HG03354 (cell line): ENCODE results near the gene HGD.
"Not testable (repeated sequence)": the region's sequence is repeated elsewhere in the genome, so short reads cannot be mapped to it uniquely, and the experiment has no call there.

Experiments
- ATAC-seq: cut with Tn5 transposase; IDR thresholded peaks from one replicate; pipeline ENCODE4 v1.9.1; 2021; ENCODE audit warnings: mild to moderate bottlenecking; ENCODE audit not compliant: unreplicated experiment, poor library complexity, severe bottlenecking

Gene HGD

GRCh38 chr3:120682095-120682681, at the start of gene HGD:
HGD (minus strand) TSS chr3:120682239; CDS start chr3:120682111, 128 bp downstream.
- ATAC-seq, result no peak

- no peak for ATAC-seq
Measured at GRCh38 chr3:120730576-120731542, 48.8 kb upstream of the HGD start.

GRCh38 chr3:120726791-120727190, 44.8 kb upstream of the HGD start:
- no peak for ATAC-seq

GRCh38 chr3:120719167-120719834, 37.3 kb upstream of the HGD start:
- ATAC-seq, result not testable (repeated sequence)

- ATAC-seq, result no peak
Measured at GRCh38 chr3:120713262-120713661, 31.2 kb upstream of the HGD start.

- no peak for ATAC-seq
Measured at GRCh38 chr3:120710369-120710768, 28.3 kb upstream of the HGD start.

- peak; percentile 58 for ATAC-seq
Measured at GRCh38 chr3:120708408-120708807, 26.4 kb upstream of the HGD start.

GRCh38 chr3:120706950-120707349, 24.9 kb upstream of the HGD start:
- ATAC-seq, result no peak

- no peak for ATAC-seq
Measured at GRCh38 chr3:120705884-120706582, 24.0 kb upstream of the HGD start.

- ATAC-seq, result no peak
Measured at GRCh38 chr3:120699333-120699732, 17.3 kb upstream of the HGD start.

- no peak for ATAC-seq
Measured at GRCh38 chr3:120693439-120694171, 11.6 kb upstream of the HGD start.

- ATAC-seq, result no peak
Measured at GRCh38 chr3:120689395-120689794, 7.4 kb upstream of the HGD start.

- ATAC-seq, result peak; percentile 97
Measured at GRCh38 chr3:120688121-120688520, 6.1 kb upstream of the HGD start.

GRCh38 chr3:120685411-120685810, 3.4 kb upstream of the HGD start:
- ATAC-seq, result no peak

GRCh38 chr3:120684896-120685295, 2.9 kb upstream of the HGD start:
- no peak for ATAC-seq

GRCh38 chr3:120683671-120684301, 1.7 kb upstream of the HGD start:
- ATAC-seq, result no peak

- ATAC-seq, result no peak
Measured at GRCh38 chr3:120683213-120683612, 1.2 kb upstream of the HGD start.

- no peak for ATAC-seq
Measured at GRCh38 chr3:120681506-120682038, 467 bp downstream of the HGD start.

GRCh38 chr3:120681018-120681417, 1.0 kb downstream of the HGD start:
- ATAC-seq, result no peak
